SK-N-SH (cell line): Measurements from ENCODE around the gene GNA15. TPM values are rescaled to one million over a fixed set of nuclear protein-coding genes. Genes with fewer than 3 reads are reported as not detected.

Experiments
- CTCF ChIA-PET: fragments of 300-600, 350-600 bp; formaldehyde crosslinking; extraction: SDS; loops from one replicate; lab custom pipeline; 2021; lab: Yijun Ruan, JAX
- POLR2A ChIA-PET: fragments of 350-600 bp; sonication (Branson Sonifier 250); formaldehyde crosslinking; extraction: SDS; loops from one replicate; lab custom pipeline; 2020; ENCODE audit warnings: antibody characterized with exemption, inconsistent platforms; lab: Yijun Ruan, JAX
- DNase-seq: peaks from one replicate; pipeline ENCODE4 v3.0.0; 2012
- H2AFZ ChIP-seq: fragments of 200-600 bp; sonication (generic); 2 replicates; pipeline ENCODE4 v1.8.1; 2016; ENCODE audit warnings: antibody characterized with exemption, mild to moderate bottlenecking, low read depth
- H3F3A ChIP-seq: fragments of 200-600 bp; sonication (generic); replicated peaks from 2 replicates; pipeline ENCODE3; 2016; ENCODE audit warnings: antibody characterized with exemption, mild to moderate bottlenecking; ENCODE audit not compliant: insufficient read depth
- H3K27ac ChIP-seq, 2 experiments: fragments of 200-500 bp in 1 of 2; fragments of 200-600 bp in 1 of 2; sonication (Bioruptor generic) in 1 of 2; sonication (generic), shearing (Covaris generic) in 1 of 2; 2 replicates each; pipeline versions ENCODE4 v1.5.1 to v1.6.1; 2014 to 2016; ENCODE audit warnings: low read depth in 2 of 2, inconsistent platforms in 1 of 2, low read length in 1 of 2, mild to moderate bottlenecking in 1 of 2, mixed read lengths in 1 of 2
- H3K27me3 ChIP-seq: fragments of 200-600 bp; sonication (generic), shearing (Covaris generic); 2 replicates; pipeline ENCODE4 v1.6.1; 2016; ENCODE audit warnings: mixed run types; ENCODE audit not compliant: insufficient read depth
- H3K36me3 ChIP-seq, 2 experiments: fragments of 200-500 bp in 1 of 2; fragments of 200-600 bp in 1 of 2; sonication (Bioruptor generic) in 1 of 2; sonication (generic) in 1 of 2; replicated peaks in 1 of 2; 2 replicates each; pipeline versions ENCODE3 to v1.5.1; 2014 to 2016; ENCODE audit warnings: low read length in 1 of 2, mild to moderate bottlenecking in 1 of 2; ENCODE audit not compliant: insufficient read depth in 2 of 2, control insufficient read depth in 1 of 2
- H3K4me1 ChIP-seq, 2 experiments: fragments of 200-500 bp in 1 of 2; fragments of 200-600 bp in 1 of 2; sonication (Bioruptor generic) in 1 of 2; sonication (generic), shearing (Covaris generic) in 1 of 2; 2 replicates each; pipeline versions ENCODE4 v1.5.1 to v1.6.1; 2014 to 2016; ENCODE audit warnings: low read depth in 1 of 2, low read length in 1 of 2, mixed run types in 1 of 2; ENCODE audit not compliant: insufficient read depth in 2 of 2, control insufficient read depth in 1 of 2
- H3K4me2 ChIP-seq: fragments of 200-600 bp; sonication (generic), shearing (Covaris generic); 2 replicates; pipeline ENCODE4 v1.6.1; 2017; ENCODE audit warnings: mixed run types
- H3K4me3 ChIP-seq, 2 experiments: fragments of 200-500 bp in 1 of 2; fragments of 200-600 bp in 1 of 2; sonication (Bioruptor generic) in 1 of 2; sonication (generic), shearing (Covaris generic) in 1 of 2; 2 replicates each; pipeline versions ENCODE4 v1.5.1 to v1.8.1; 2014 to 2016; ENCODE audit warnings: low read depth in 2 of 2, inconsistent platforms in 1 of 2, low read length in 1 of 2, mild to moderate bottlenecking in 1 of 2, mixed read lengths in 1 of 2, moderate library complexity in 1 of 2
- H3K79me2 ChIP-seq: fragments of 200-600 bp; sonication (generic); 2 replicates; pipeline ENCODE4 v1.8.1; 2017; ENCODE audit warnings: mild to moderate bottlenecking; ENCODE audit not compliant: insufficient read depth
- H3K9ac ChIP-seq: fragments of 200-600 bp; sonication (generic); 2 replicates; pipeline ENCODE4 v1.6.1; 2017; ENCODE audit warnings: mixed run types
- H3K9me2 ChIP-seq: fragments of 200-600 bp; sonication (generic); 2 replicates; pipeline ENCODE4 v1.6.1; 2017; ENCODE audit warnings: mixed run types
- H3K9me3 ChIP-seq: fragments of 200-600 bp; sonication (generic); 2 replicates; pipeline ENCODE4 v1.6.1; 2017; ENCODE audit warnings: mixed run types, mild to moderate bottlenecking, moderate library complexity
- H4K20me1 ChIP-seq: fragments of 200-600 bp; sonication (generic); 2 replicates; pipeline ENCODE4 v1.6.1; 2017; ENCODE audit warnings: mild to moderate bottlenecking, mixed run types; ENCODE audit not compliant: insufficient read depth
- EP300 ChIP-seq, 2 experiments: IDR thresholded peaks; 2 replicates each; pipeline versions ENCODE4 v1.4.0 to v1.6.1; 2012; ENCODE audit warnings: borderline replicate concordance in 1 of 2, low read depth in 1 of 2, low read length in 1 of 2
- GATA2 ChIP-seq: sonication (generic); formaldehyde crosslinking; IDR thresholded peaks from 2 replicates; pipeline ENCODE4 v1.5.0; 2020; ENCODE audit warnings: mild to moderate bottlenecking, missing genetic modification reagents
- IRF3 ChIP-seq: fragments of 150-350 bp; IDR thresholded peaks from 2 replicates; pipeline ENCODE4 v1.6.1; 2016; ENCODE audit warnings: mild to moderate bottlenecking, low read depth, low read length
- NRF1 ChIP-seq: IDR thresholded peaks from 2 replicates; pipeline ENCODE4 v1.6.1; 2012; ENCODE audit warnings: low read depth, mild to moderate bottlenecking, low read length
- POLR2AphosphoS5 ChIP-seq: IDR thresholded peaks from 2 replicates; pipeline ENCODE4 v1.6.1; 2012; ENCODE audit warnings: low read depth, low read length
- RAD21 ChIP-seq: IDR thresholded peaks from 2 replicates; pipeline ENCODE4 v1.6.1; 2012; ENCODE audit warnings: mild to moderate bottlenecking, low read length
- REST ChIP-seq: IDR thresholded peaks from 2 replicates; pipeline ENCODE4 v1.6.1; 2012; ENCODE audit warnings: mild to moderate bottlenecking, low read depth, low read length, moderate library complexity
- RFX5 ChIP-seq: IDR thresholded peaks from 2 replicates; pipeline ENCODE4 v1.6.1; 2012; ENCODE audit warnings: mild to moderate bottlenecking, improper control_type of control experiment, low read length
- SIN3A ChIP-seq: IDR thresholded peaks from 2 replicates; pipeline ENCODE4 v1.6.1; 2012; ENCODE audit warnings: low read depth, mild to moderate bottlenecking, low read length, moderate library complexity, borderline replicate concordance
- WGBS: methylation state at CpG from one replicate; pipeline ENCODE4 v1.1.6; 2017; ENCODE audit warnings: low lambda C conversion rate; 5-methylcytosine and 5-hydroxymethylcytosine counted together
- polyA plus RNA-seq, 3 experiments: library from polyadenylated mRNA; depleted of rRNA; stranded (reverse); fragments of >200 nt; gene quantifications; 2 replicates each; pipeline ENCODE4 v1.2.3, GENCODE V29; 2012
- TF ChIP-seq, protein P1 (sequence below): fragments of 200-600 bp; sonication (generic); IDR thresholded peaks from 2 replicates; pipeline ENCODE4 v1.6.1; 2017; ENCODE audit warnings: antibody characterized with exemption, mild to moderate bottlenecking, moderate library complexity
- TF ChIP-seq, protein P2 (sequence below): IDR thresholded peaks from 2 replicates; pipeline ENCODE4 v1.4.0; 2012; ENCODE audit warnings: low read depth
- TF ChIP-seq, protein P3 (sequence below): IDR thresholded peaks from 2 replicates; pipeline ENCODE4 v1.4.0; 2012; ENCODE audit warnings: low read depth, borderline replicate concordance

GNA15 gene
- polyA plus RNA-seq, 1 of the 3 experiments (the other 2 are of a cell fraction) = 0.05 TPM

DNA sequence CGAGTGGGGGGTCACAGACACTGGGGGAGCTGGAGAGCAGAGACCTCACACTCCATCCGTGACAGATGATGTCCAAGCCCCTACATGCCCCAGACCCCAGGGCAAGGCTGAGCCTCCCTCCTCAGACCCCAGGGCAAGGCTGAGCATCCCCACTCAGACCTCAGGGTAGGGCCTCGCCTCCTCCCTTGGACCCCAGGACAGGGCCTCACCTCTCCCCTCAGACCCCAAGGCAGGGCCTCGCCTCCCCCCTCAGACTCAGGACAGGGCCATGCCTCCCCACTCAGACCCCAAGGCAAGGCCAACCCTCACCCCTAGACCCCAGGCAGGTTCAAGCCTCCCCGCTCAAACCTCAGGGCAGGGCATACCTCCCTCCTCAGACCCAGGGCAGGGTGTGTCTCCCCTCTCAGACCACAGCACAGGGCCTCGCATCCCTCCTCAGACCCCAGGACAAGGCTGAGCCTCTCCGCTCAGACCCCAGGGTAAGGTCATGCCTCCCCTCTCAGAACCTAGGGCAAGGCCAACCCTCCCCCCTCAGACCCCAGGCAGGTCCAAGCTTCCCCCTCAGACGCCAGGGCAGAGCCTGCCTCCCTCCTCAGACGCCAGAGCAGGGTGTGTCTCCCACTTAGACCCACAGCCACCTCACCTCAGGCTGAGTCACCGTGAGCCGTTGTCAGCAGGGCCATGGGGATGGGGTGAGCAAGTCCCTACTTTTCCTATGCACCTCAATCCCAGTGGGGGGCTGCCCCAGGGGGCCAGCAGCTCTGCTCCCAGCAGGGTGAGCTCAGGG is 41.1 kb downstream of the GNA15 start:
- TF ChIP-seq RAD21 = no peak
- TF ChIP-seq NRF1 = no peak
- no peak for TF ChIP-seq SIN3A
- TF ChIP-seq, protein P1, sequence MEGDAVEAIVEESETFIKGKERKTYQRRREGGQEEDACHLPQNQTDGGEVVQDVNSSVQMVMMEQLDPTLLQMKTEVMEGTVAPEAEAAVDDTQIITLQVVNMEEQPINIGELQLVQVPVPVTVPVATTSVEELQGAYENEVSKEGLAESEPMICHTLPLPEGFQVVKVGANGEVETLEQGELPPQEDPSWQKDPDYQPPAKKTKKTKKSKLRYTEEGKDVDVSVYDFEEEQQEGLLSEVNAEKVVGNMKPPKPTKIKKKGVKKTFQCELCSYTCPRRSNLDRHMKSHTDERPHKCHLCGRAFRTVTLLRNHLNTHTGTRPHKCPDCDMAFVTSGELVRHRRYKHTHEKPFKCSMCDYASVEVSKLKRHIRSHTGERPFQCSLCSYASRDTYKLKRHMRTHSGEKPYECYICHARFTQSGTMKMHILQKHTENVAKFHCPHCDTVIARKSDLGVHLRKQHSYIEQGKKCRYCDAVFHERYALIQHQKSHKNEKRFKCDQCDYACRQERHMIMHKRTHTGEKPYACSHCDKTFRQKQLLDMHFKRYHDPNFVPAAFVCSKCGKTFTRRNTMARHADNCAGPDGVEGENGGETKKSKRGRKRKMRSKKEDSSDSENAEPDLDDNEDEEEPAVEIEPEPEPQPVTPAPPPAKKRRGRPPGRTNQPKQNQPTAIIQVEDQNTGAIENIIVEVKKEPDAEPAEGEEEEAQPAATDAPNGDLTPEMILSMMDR = no peak
- no peak overlapping the region for H3K9ac ChIP-seq
- WGBS = 92% methylated on average over 2 of the region's 11 CpGs
- no peak overlapping the region for H2AFZ ChIP-seq
- no peaks in the 10 kb centered on the region; a peak in 1 of 4 replicates for H3K4me1 ChIP-seq
- H3K36me3 ChIP-seq = no peaks in the 10 kb centered on the region
- H3K27me3 ChIP-seq = no peaks in the 10 kb centered on the region
- no peaks in the 10 kb centered on the region for H3F3A ChIP-seq
- no peaks in the 10 kb centered on the region for H3K9me3 ChIP-seq
- ChIA-PET CTCF (interaction anchor here (1.2 kb wide), 1 partner anchor 13 kb away, joined by 3 read pairs; no protein-coding TSS in a partner anchor), POLR2A (interaction anchor here (0.6 kb wide), 1 partner anchor 327 kb away, joined by 3 read pairs; no protein-coding TSS in a partner anchor)
- no peaks in the 10 kb centered on the region for H3K9me2 ChIP-seq
- no peaks in the 10 kb centered on the region for H4K20me1 ChIP-seq
- no peak overlapping the region for H3K4me2 ChIP-seq
- H3K27ac ChIP-seq = no peak overlapping the region
- DNase-seq = no peak
- H3K4me3 ChIP-seq = no peak overlapping the region
- no peaks in the 10 kb centered on the region for H3K79me2 ChIP-seq

DNA sequence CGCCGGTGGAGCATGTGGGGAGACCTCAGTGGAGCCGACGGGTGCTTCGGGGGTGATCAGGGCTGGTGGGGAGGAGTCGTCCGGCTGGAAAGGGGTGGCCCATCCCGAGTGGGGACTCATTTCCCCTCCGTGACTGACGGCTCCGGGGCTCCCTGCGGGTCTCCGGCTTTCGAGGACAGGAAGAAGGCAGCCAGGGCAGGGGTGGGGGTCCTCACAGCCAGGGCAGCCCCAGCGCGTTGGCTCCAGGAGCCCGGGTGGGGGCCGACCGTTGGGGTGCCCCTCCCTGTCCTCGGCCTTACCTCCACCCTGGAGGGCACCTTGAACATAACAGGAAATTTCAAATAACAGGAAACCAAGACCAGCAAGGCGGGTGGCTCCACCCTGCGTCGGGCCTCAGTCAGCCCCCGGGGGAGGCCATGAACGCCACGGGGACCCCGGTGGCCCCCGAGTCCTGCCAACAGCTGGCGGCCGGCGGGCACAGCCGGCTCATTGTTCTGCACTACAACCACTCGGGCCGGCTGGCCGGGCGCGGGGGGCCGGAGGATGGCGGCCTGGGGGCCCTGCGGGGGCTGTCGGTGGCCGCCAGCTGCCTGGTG is 42.6 kb downstream of the GNA15 start, which contains the start of gene S1PR4:
TSS of gene S1PR4 (plus strand) at position 393 of the 596 bp plus-strand sequence. CDS start at position 417, 24 bp downstream.
- H3K9ac ChIP-seq = no peak within 1 kb of the TSS
- no peak within 1 kb of the TSS for H3K27ac ChIP-seq
- H3K27me3 ChIP-seq = no peaks in the 10 kb centered on the region
- H3K4me2 ChIP-seq = no peak within 1 kb of the TSS
- 82% methylated on average over 7 of the region's 42 CpGs for WGBS
- no peaks in the 10 kb centered on the region for H3K9me2 ChIP-seq
- CTCF ChIA-PET = interaction anchor here (1.0 kb wide), 1 partner anchor 15 kb away, joined by 3 read pairs; no protein-coding TSS in a partner anchor
- no peaks in the 10 kb centered on the region for H3K79me2 ChIP-seq
- no peaks in the 10 kb centered on the region for H4K20me1 ChIP-seq
- no peaks in the 10 kb centered on the region for H3K9me3 ChIP-seq
- no peak within 1 kb of the TSS for H3K4me3 ChIP-seq
- H3F3A ChIP-seq = peaks cover 3% of the 10 kb centered on the region
- DNase-seq = no peak
- H2AFZ ChIP-seq = no peak within 1 kb of the TSS
- H3K4me1 ChIP-seq = no peaks in the 10 kb centered on the region; a peak in 1 of 4 replicates
- H3K36me3 ChIP-seq = no peaks in the 10 kb centered on the region
- POLR2A ChIA-PET = no interaction called here
- TF ChIP-seq RFX5 = no peak
- TF ChIP-seq, protein P2, sequence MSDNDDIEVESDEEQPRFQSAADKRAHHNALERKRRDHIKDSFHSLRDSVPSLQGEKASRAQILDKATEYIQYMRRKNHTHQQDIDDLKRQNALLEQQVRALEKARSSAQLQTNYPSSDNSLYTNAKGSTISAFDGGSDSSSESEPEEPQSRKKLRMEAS = no peak
- no peak for TF ChIP-seq POLR2AphosphoS5
- no peak for TF ChIP-seq GATA2 (CRISPR knock-in tag)
- no peak for TF ChIP-seq IRF3
- TF ChIP-seq NRF1 = no peak
- TF ChIP-seq, protein P3, sequence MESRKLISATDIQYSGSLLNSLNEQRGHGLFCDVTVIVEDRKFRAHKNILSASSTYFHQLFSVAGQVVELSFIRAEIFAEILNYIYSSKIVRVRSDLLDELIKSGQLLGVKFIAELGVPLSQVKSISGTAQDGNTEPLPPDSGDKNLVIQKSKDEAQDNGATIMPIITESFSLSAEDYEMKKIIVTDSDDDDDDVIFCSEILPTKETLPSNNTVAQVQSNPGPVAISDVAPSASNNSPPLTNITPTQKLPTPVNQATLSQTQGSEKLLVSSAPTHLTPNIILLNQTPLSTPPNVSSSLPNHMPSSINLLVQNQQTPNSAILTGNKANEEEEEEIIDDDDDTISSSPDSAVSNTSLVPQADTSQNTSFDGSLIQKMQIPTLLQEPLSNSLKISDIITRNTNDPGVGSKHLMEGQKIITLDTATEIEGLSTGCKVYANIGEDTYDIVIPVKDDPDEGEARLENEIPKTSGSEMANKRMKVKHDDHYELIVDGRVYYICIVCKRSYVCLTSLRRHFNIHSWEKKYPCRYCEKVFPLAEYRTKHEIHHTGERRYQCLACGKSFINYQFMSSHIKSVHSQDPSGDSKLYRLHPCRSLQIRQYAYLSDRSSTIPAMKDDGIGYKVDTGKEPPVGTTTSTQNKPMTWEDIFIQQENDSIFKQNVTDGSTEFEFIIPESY = no peak
- no peak for TF ChIP-seq REST
- TF ChIP-seq, protein P1 = no peak
- TF ChIP-seq EP300 (IDR thresholded peaks at IDR 0.05; ENCODE audit: borderline replicate concordance in 1 of 2, low read depth in 1 of 2, low read length in 1 of 2) = no peak
